Breast epithelium (tissue), 4 donors: ENCODE measurements around the gene ZNF491. TPM values are rescaled to one million over a fixed set of nuclear protein-coding genes. Genes with fewer than 3 reads are reported as not detected.
A peak's percentile ranks its signal among the peaks of the same experiment; 100 is the strongest.

Source experiments
- DNase-seq, 2 donors: peaks; one replicate each; pipeline ENCODE4 v3.0.0-alpha.2; 2019; ENCODE audit warnings: low spot score in 2 of 2
- H3K27ac ChIP-seq, 2 donors: fragments of 200-600 bp; sonication (generic) in 1 of 2; one replicate each; pipeline ENCODE4 v1.5.1; 2016 to 2019; ENCODE audit warnings: mild to moderate bottlenecking in 1 of 2
- H3K27me3 ChIP-seq, 2 donors: fragments of 200-600 bp; sonication (generic) in 1 of 2; one replicate each; pipeline versions ENCODE4 v1.5.1 to v1.6.0; 2017 to 2019; ENCODE audit warnings: control low read depth in 1 of 2, mild to moderate bottlenecking in 1 of 2
- H3K36me3 ChIP-seq: fragments of 200-600 bp; one replicate; pipeline ENCODE4 v1.5.1; 2019
- H3K4me1 ChIP-seq, 2 donors: fragments of 200-600 bp; sonication (generic); one replicate each; pipeline ENCODE4 v1.5.1; 2016 to 2019; ENCODE audit warnings: control low read depth in 1 of 2
- H3K4me3 ChIP-seq, 3 donors: fragments of 200-600 bp; sonication (generic); 1 replicate in 2 of 3; 2 replicates in 1 of 3; pipeline ENCODE4 v1.5.1; 2016 to 2019; ENCODE audit warnings: mild to moderate bottlenecking in 3 of 3, moderate library complexity in 2 of 3
- H3K9me3 ChIP-seq, 2 donors: fragments of 200-600 bp; sonication (generic) in 1 of 2; one replicate each; pipeline ENCODE4 v1.5.1; 2016 to 2019; ENCODE audit warnings: control low read depth in 1 of 2
- CTCF ChIP-seq, 3 donors: fragments of 450-650 bp; IDR thresholded peaks; one replicate each; pipeline ENCODE4 v1.5.1; 2016 to 2017; ENCODE audit warnings: antibody characterized with exemption in 3 of 3, mild to moderate bottlenecking in 3 of 3, moderate library complexity in 3 of 3
- POLR2A ChIP-seq: fragments of 450-650 bp; IDR thresholded peaks from one replicate; pipeline ENCODE4 v1.6.1; 2016; ENCODE audit warnings: antibody characterized with exemption, mild to moderate bottlenecking, moderate library complexity
- POLR2AphosphoS5 ChIP-seq, 3 donors: sonication (generic); formaldehyde crosslinking; IDR thresholded peaks; one replicate each; pipeline ENCODE4 v1.6.1; 2017; ENCODE audit warnings: antibody characterized with exemption in 3 of 3
- intact Hi-C: fragments of 100-400 bp; cut with DNase I; formaldehyde crosslinking; loops from one replicate; pipeline ENCODE4 v1.15.1; 2023; ENCODE audit warnings: low total_unique reads
- total RNA-seq, 3 donors: library from RNA; depleted of rRNA; stranded (reverse); fragments of >200 nt; gene quantifications; one replicate each; pipeline ENCODE4 v1.1.0, GENCODE V29; 2016

Gene ZNF491
- total RNA-seq, 3 donors from 2014 or later, result 1.6 to 3.9 (median 3.2) TPM

GRCh38 chr19:11759805-11760204 is 38.5 kb upstream of the ZNF491 start:
- TF ChIP-seq CTCF (IDR thresholded peaks at IDR 0.05) (no peak), POLR2AphosphoS5 (IDR thresholded peaks at IDR 0.05) (no peak), POLR2A (no peak)

GRCh38 chr19:11763117-11763516 is 35.2 kb upstream of the ZNF491 start:
- Histone ChIP-seq H3K27me3 (no peaks in the 10 kb centered on the region), H3K4me1 (peaks cover 0 to under 1% of the 10 kb centered on the region in 2 donors), H3K27ac (no peak overlapping the region), H3K4me3 (no peak overlapping the region), H3K36me3 (no peaks in the 10 kb centered on the region), H3K9me3 (no peaks in the 10 kb centered on the region)
- TF ChIP-seq CTCF (IDR thresholded peaks at IDR 0.05), result no peak
- TF ChIP-seq POLR2A, result no peak
- TF ChIP-seq POLR2AphosphoS5 (IDR thresholded peaks at IDR 0.05), result no peak
- intact Hi-C loops, result no loop called here
- no peak for DNase-seq

More at GRCh38 chr19:11759805-11760204, 38.5 kb upstream of the ZNF491 start:
- no peak overlapping the region for H3K27ac ChIP-seq
- H3K4me3 ChIP-seq, result no peak overlapping the region
- H3K9me3 ChIP-seq, result peaks cover 6 to 8% of the 10 kb centered on the region in 2 donors
- no peak for DNase-seq
- no peaks in the 10 kb centered on the region for H3K27me3 ChIP-seq
- H3K4me1 ChIP-seq, result no peaks in the 10 kb centered on the region
- intact Hi-C loops, result no loop called here
- no peaks in the 10 kb centered on the region for H3K36me3 ChIP-seq

GRCh38 chr19:11763611-11764010 is 34.7 kb upstream of the ZNF491 start:
- DNase-seq, result no peak
- H3K36me3 ChIP-seq, result no peaks in the 10 kb centered on the region
- no peak overlapping the region for H3K27ac ChIP-seq
- intact Hi-C loops, result loop anchor here (2.0 kb wide), 1 partner anchor 53 kb away; no protein-coding TSS in a partner anchor
- H3K4me1 ChIP-seq, result peaks cover 2 to 3% of the 10 kb centered on the region in 2 donors
- TF ChIP-seq CTCF (IDR thresholded peaks at IDR 0.05), result no peak
- TF ChIP-seq POLR2AphosphoS5 (IDR thresholded peaks at IDR 0.05), result no peak
- TF ChIP-seq POLR2A, result no peak
- no peak overlapping the region for H3K4me3 ChIP-seq
- no peaks in the 10 kb centered on the region for H3K9me3 ChIP-seq
- no peaks in the 10 kb centered on the region for H3K27me3 ChIP-seq

- H3K4me1 ChIP-seq, result peaks cover 2 to 3% of the 10 kb centered on the region in 2 donors
- intact Hi-C loops, result loop anchor here (5.0 kb wide), 1 partner anchor 875 kb away; no protein-coding TSS in a partner anchor
These were observed 31.4 kb upstream of the ZNF491 start, which contains the start of gene ZNF441 for GRCh38 chr19:11766597-11767591. Gene ZNF441, plus strand, starts transcription at chr19:11767000. Its CDS starts 194 bp downstream, at chr19:11767194.

More at GRCh38 chr19:11766597-11767591, 31.4 kb upstream of the ZNF491 start, which contains the start of gene ZNF441:
- TF ChIP-seq CTCF (IDR thresholded peaks at IDR 0.05) (peak in 1 of 3 donors; percentile 5), POLR2A (peak; percentile 23), POLR2AphosphoS5 (IDR thresholded peaks at IDR 0.05) (peak; percentile 82 to 89 (median 83))
- Histone ChIP-seq H3K9me3 (peaks cover under 1 to 9% of the 10 kb centered on the region in 2 donors), H3K36me3 (no peaks in the 10 kb centered on the region), H3K4me3 (peak within 1 kb of the TSS; percentile 80 to 91 (median 89)), H3K27me3 (no peaks in the 10 kb centered on the region), H3K27ac (peak within 1 kb of the TSS; percentile 96 to 99)
- peak; percentile 96 to 98 for DNase-seq
